ENCODE data around the gene PAK1.

PAK1 gene

GRCh38 chr11:77431813-77432212, 42.1 kb downstream of the PAK1 start:
- no peak for DNase-seq

- no peak for DNase-seq
These were observed 45.3 kb downstream of the PAK1 start for GRCh38 chr11:77428598-77428997.

GRCh38 chr11:77425346-77425745, 48.5 kb downstream of the PAK1 start:
- DNase-seq: no peak

GRCh38 chr11:77424644-77425043, 49.2 kb downstream of the PAK1 start:
- DNase-seq: no peak

- DNase-seq: no peak
These were observed 50.3 kb downstream of the PAK1 start for GRCh38 chr11:77423624-77424023.

- no peak for DNase-seq
These were observed 51.2 kb downstream of the PAK1 start for GRCh38 chr11:77422687-77423086.

- DNase-seq: no peak
These were observed 52.7 kb downstream of the PAK1 start for GRCh38 chr11:77421041-77421723.

GRCh38 chr11:77418971-77419597, 54.8 kb downstream of the PAK1 start:
- DNase-seq: no peak

GRCh38 chr11:77418155-77418970, 55.5 kb downstream of the PAK1 start:
- DNase-seq: no peak

GRCh38 chr11:77416357-77416756, 57.5 kb downstream of the PAK1 start:
- DNase-seq: no peak

GRCh38 chr11:77413850-77414460, 59.9 kb downstream of the PAK1 start:
- DNase-seq: no peak

- DNase-seq: no peak
These were observed 61.1 kb downstream of the PAK1 start for GRCh38 chr11:77412814-77413213.

GRCh38 chr11:77411717-77412441, 62.0 kb downstream of the PAK1 start:
- DNase-seq: peak; percentile 33 to 38

- DNase-seq: no peak
These were observed 62.7 kb downstream of the PAK1 start for GRCh38 chr11:77411137-77411707.

- DNase-seq: no peak
These were observed 63.6 kb downstream of the PAK1 start for GRCh38 chr11:77410076-77410827.

GRCh38 chr11:77409046-77409445, 64.8 kb downstream of the PAK1 start:
- DNase-seq: no peak

- DNase-seq: no peak
These were observed 66.3 kb downstream of the PAK1 start for GRCh38 chr11:77407613-77408012.

- no peak for DNase-seq
These were observed 67.5 kb downstream of the PAK1 start for GRCh38 chr11:77406396-77406795.

GRCh38 chr11:77403211-77403610, 70.7 kb downstream of the PAK1 start:
- no peak for DNase-seq

GRCh38 chr11:77402218-77402556, 71.7 kb downstream of the PAK1 start:
- no peak for DNase-seq

GRCh38 chr11:77401486-77402217, 72.2 kb downstream of the PAK1 start:
- no peak for DNase-seq
